ENCODE results near the gene P2RX4.

Gene P2RX4

GRCh38 chr12:121214855-121215745 is 5.2 kb downstream of the P2RX4 start:
- peak; percentile 86 to 90 for DNase-seq (ENCODE audit: low read depth in 2 of 2)
- H3K4me3 ChIP-seq (replicated peaks in 1 of 2; ENCODE audit: low read depth in 2 of 2, low read length in 2 of 2), result no peak overlapping the region
- TF ChIP-seq, protein P1, sequence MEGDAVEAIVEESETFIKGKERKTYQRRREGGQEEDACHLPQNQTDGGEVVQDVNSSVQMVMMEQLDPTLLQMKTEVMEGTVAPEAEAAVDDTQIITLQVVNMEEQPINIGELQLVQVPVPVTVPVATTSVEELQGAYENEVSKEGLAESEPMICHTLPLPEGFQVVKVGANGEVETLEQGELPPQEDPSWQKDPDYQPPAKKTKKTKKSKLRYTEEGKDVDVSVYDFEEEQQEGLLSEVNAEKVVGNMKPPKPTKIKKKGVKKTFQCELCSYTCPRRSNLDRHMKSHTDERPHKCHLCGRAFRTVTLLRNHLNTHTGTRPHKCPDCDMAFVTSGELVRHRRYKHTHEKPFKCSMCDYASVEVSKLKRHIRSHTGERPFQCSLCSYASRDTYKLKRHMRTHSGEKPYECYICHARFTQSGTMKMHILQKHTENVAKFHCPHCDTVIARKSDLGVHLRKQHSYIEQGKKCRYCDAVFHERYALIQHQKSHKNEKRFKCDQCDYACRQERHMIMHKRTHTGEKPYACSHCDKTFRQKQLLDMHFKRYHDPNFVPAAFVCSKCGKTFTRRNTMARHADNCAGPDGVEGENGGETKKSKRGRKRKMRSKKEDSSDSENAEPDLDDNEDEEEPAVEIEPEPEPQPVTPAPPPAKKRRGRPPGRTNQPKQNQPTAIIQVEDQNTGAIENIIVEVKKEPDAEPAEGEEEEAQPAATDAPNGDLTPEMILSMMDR (IDR thresholded peaks at IDR 0.05; ENCODE audit: low read depth, low read length), result no peak

- TF ChIP-seq, protein P1 (IDR thresholded peaks at IDR 0.05; ENCODE audit: low read depth, low read length), result no peak
- no peak overlapping the region for H3K4me3 ChIP-seq (replicated peaks in 1 of 2; ENCODE audit: low read depth in 2 of 2, low read length in 2 of 2)
- DNase-seq (ENCODE audit: low read depth in 2 of 2), result no peak
Measured at GRCh38 chr12:121216102-121216501, 6.2 kb downstream of the P2RX4 start.

DNA sequence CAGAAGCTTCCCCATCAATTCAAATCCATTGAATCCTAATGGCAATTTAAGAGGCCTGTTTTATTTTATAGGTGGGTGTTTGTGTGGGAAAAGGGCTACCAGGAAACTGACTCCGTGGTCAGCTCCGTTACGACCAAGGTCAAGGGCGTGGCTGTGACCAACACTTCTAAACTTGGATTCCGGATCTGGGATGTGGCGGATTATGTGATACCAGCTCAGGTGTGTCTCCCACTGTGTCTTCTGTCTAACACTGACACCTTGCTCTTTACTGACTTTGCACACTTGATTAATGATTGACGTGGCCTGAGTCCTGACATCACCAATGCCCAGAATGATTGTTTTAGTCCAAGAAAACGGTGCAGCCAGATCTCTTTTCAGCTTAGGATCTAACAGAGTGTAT is 7.1 kb downstream of the P2RX4 start:
- H3K4me3 ChIP-seq (replicated peaks in 1 of 2; ENCODE audit: low read depth in 2 of 2, low read length in 2 of 2), result no peak overlapping the region
- no peak for DNase-seq (ENCODE audit: low read depth in 2 of 2)
- TF ChIP-seq, protein P1 (IDR thresholded peaks at IDR 0.05; ENCODE audit: low read depth, low read length), result no peak

- TF ChIP-seq, protein P1 (IDR thresholded peaks at IDR 0.05; ENCODE audit: low read depth, low read length), result no peak
- DNase-seq (ENCODE audit: low read depth in 2 of 2), result no peak
- H3K4me3 ChIP-seq (replicated peaks in 1 of 2; ENCODE audit: low read depth in 2 of 2, low read length in 2 of 2), result no peak overlapping the region
Measured at GRCh38 chr12:121217761-121218160, 7.8 kb downstream of the P2RX4 start.

DNA sequence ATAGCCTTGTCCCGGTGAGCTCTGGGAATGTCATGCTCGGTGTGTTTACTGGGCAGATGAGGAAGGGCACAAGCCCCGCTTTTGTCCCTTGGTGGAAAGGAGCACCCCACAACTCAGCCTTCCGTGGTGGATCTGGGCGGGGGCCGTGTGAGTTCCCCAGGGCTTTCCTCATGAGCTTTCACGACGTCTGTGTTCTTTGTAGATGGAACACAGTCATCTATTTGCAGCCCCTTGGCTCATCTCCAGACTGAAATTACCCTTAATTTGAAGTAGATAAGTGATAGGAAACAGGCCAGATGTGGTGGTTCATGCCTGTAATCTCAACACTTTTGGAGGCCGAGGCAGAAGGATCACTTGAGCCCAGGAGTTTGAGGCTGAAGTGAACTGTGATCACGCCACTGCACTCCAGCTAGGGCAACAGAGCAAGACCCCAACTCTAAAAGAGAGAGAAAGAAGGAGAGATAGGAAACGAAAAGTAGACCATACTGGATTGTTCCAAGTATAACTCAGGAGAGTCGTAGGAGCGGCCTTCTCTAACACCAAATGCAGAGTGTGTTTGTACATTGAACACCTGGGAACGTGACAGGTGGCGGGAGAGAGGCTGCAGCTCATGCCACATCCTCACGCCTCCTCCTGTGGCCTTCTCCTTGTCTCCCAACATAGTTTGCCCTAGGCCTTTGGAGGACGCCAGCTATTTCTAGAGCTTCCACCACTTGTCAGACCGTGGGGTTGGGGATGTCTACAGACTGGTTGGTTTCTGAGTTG is 8.8 kb downstream of the P2RX4 start:
- no peak overlapping the region for H3K4me3 ChIP-seq (replicated peaks in 1 of 2; ENCODE audit: low read depth in 2 of 2, low read length in 2 of 2)
- no peak for DNase-seq (ENCODE audit: low read depth in 2 of 2)
- TF ChIP-seq, protein P1 (IDR thresholded peaks at IDR 0.05; ENCODE audit: low read depth, low read length), result no peak

- TF ChIP-seq, protein P1 (IDR thresholded peaks at IDR 0.05; ENCODE audit: low read depth, low read length), result no peak
- DNase-seq (ENCODE audit: low read depth in 2 of 2), result no peak
- H3K4me3 ChIP-seq (replicated peaks in 1 of 2; ENCODE audit: low read depth in 2 of 2, low read length in 2 of 2), result no peak overlapping the region
Measured at GRCh38 chr12:121219353-121219986, 9.5 kb downstream of the P2RX4 start.
